Ovary (tissue), 3 donors: ENCODE results near the gene FBXL7.

ENCODE experiments used
- CTCF ChIP-seq, 3 donors: fragments of 450-650 bp in 2 of 3; fragments of 200-600 bp in 1 of 3; IDR thresholded peaks; one replicate each; pipeline versions ENCODE4 v1.5.1 to v1.8.0; 2016 to 2022; ENCODE audit warnings: antibody characterized with exemption in 3 of 3, mild to moderate bottlenecking in 1 of 3
- EP300 ChIP-seq: sonication (generic); formaldehyde crosslinking; IDR thresholded peaks from one replicate; pipeline ENCODE4 v1.6.1; 2017; ENCODE audit warnings: antibody characterized with exemption
- POLR2A ChIP-seq: fragments of 450-650 bp; IDR thresholded peaks from one replicate; pipeline ENCODE4 v1.6.1; 2017; ENCODE audit warnings: antibody characterized with exemption, mild to moderate bottlenecking, moderate library complexity
- donor health status: DM: no; HTN: no; CAD: no.

DNA sequence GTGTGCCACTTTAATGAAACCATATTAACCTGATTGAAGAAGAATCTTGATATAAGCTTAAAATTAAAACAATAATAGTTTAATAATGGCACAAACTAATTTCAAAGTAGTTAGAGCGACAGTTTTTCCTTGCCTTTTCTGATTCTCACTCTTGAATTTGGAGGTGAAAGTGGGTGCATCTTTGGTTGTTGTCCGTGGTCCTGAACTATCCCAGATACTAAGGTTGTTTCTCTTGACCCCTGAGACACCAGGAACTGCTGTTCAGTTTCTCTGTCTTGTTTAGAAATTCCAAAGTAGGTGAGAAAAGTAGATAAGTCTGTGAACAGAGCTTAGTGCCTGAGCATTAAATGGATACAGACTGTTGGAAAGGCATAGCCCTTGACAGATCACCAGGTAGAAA, 274.7 kb downstream of the FBXL7 start:
- TF ChIP-seq CTCF (IDR thresholded peaks at IDR 0.05) (no peak), POLR2A (no peak), EP300 (no peak)
